Nephron (organoid): ENCODE data around the gene SSH2.
A peak's percentile ranks its signal among the peaks of the same experiment; 100 is the strongest.
"Not testable (repeated sequence)": the region's sequence is repeated elsewhere in the genome, so short reads cannot be mapped to it uniquely, and the experiment has no call there.

Source experiments
- H3K27ac Mint-ChIP-seq, 3 experiments: 2 replicates each; pipeline ENCODE4 v1.8.0; 2020; ENCODE audit warnings: mixed read lengths in 3 of 3, mild to moderate bottlenecking in 2 of 3, moderate library complexity in 1 of 3
- H3K27me3 Mint-ChIP-seq: 2 replicates; pipeline ENCODE4 v1.8.0; 2021; ENCODE audit warnings: low read depth, mild to moderate bottlenecking, moderate library complexity, mixed read lengths
- H3K36me3 Mint-ChIP-seq: 2 replicates; pipeline ENCODE4 v1.8.0; 2020; ENCODE audit warnings: low read depth, mixed read lengths
- H3K4me1 Mint-ChIP-seq: 2 replicates; pipeline ENCODE4 v1.8.0; 2020; ENCODE audit warnings: mixed read lengths
- H3K4me3 Mint-ChIP-seq, 3 experiments: 2 replicates each; pipeline ENCODE4 v1.8.0; 2020; ENCODE audit warnings: mild to moderate bottlenecking in 3 of 3, mixed read lengths in 3 of 3, moderate library complexity in 2 of 3
- H3K9me3 Mint-ChIP-seq: 2 replicates; pipeline ENCODE4 v1.8.0; 2020; ENCODE audit warnings: mixed read lengths
- CTCF ChIP-seq, 3 experiments: fragments of 200-600 bp; sonication (generic); IDR thresholded peaks; one replicate each; pipeline ENCODE4 v1.5.0; 2021; ENCODE audit warnings: antibody characterized with exemption in 3 of 3; ENCODE audit not compliant: unreplicated experiment in 3 of 3

The SSH2 gene

GRCh38 chr17:29891131-29891530 lies 38.9 kb downstream of the SSH2 start:
- no peaks in the 10 kb centered on the region for H3K4me1 Mint-ChIP-seq
- TF ChIP-seq CTCF (IDR thresholded peaks at IDR 0.05; ENCODE audit: unreplicated experiment in 3 of 3): no peak
- H3K9me3 Mint-ChIP-seq: peaks cover 3% of the 10 kb centered on the region
- H3K4me3 Mint-ChIP-seq: no peak overlapping the region
- H3K36me3 Mint-ChIP-seq: peaks cover 20% of the 10 kb centered on the region
- H3K27ac Mint-ChIP-seq: no peak overlapping the region
- H3K27me3 Mint-ChIP-seq: no peaks in the 10 kb centered on the region

GRCh38 chr17:29885031-29885640 lies 44.9 kb downstream of the SSH2 start:
- Mint-ChIP-seq H3K4me3 (no peak overlapping the region), H3K27ac (peak overlapping the region in 2 of 3 experiments; percentile 20 to 46), H3K9me3 (no peaks in the 10 kb centered on the region), H3K4me1 (peaks cover 39% of the 10 kb centered on the region), H3K36me3 (peaks cover 3% of the 10 kb centered on the region), H3K27me3 (no peaks in the 10 kb centered on the region)
- no peak for TF ChIP-seq CTCF (IDR thresholded peaks at IDR 0.05; ENCODE audit: unreplicated experiment in 3 of 3)

GRCh38 chr17:29883497-29883896 lies 46.5 kb downstream of the SSH2 start:
- H3K4me1 Mint-ChIP-seq: peaks cover 39% of the 10 kb centered on the region
- H3K4me3 Mint-ChIP-seq: no peak overlapping the region
- no peaks in the 10 kb centered on the region for H3K36me3 Mint-ChIP-seq
- H3K9me3 Mint-ChIP-seq: no peaks in the 10 kb centered on the region
- H3K27ac Mint-ChIP-seq: peak overlapping the region; percentile 46 to 72 (median 53)
- H3K27me3 Mint-ChIP-seq: no peaks in the 10 kb centered on the region
- TF ChIP-seq CTCF (IDR thresholded peaks at IDR 0.05; ENCODE audit: unreplicated experiment in 3 of 3): no peak

- H3K36me3 Mint-ChIP-seq: peaks cover 5% of the 10 kb centered on the region
- TF ChIP-seq CTCF (IDR thresholded peaks at IDR 0.05; ENCODE audit: unreplicated experiment in 3 of 3): no peak
Measured at GRCh38 chr17:29881256-29881655, 48.8 kb downstream of the SSH2 start.

GRCh38 chr17:29880031-29880430 lies 50.0 kb downstream of the SSH2 start:
- Mint-ChIP-seq H3K27me3 (no peaks in the 10 kb centered on the region), H3K4me3 (no peak overlapping the region), H3K4me1 (peaks cover 42% of the 10 kb centered on the region), H3K27ac (no peak overlapping the region), H3K36me3 (peaks cover 14% of the 10 kb centered on the region), H3K9me3 (peaks cover 5% of the 10 kb centered on the region)
- TF ChIP-seq CTCF (IDR thresholded peaks at IDR 0.05; ENCODE audit: unreplicated experiment in 3 of 3): no peak

More at GRCh38 chr17:29881256-29881655, 48.8 kb downstream of the SSH2 start:
- no peak overlapping the region for H3K4me3 Mint-ChIP-seq
- no peaks in the 10 kb centered on the region for H3K9me3 Mint-ChIP-seq
- peak overlapping the region in 2 of 3 experiments; percentile 13 to 21 for H3K27ac Mint-ChIP-seq
- no peaks in the 10 kb centered on the region for H3K27me3 Mint-ChIP-seq
- H3K4me1 Mint-ChIP-seq: peaks cover 39% of the 10 kb centered on the region

- no peak for TF ChIP-seq CTCF (IDR thresholded peaks at IDR 0.05; ENCODE audit: unreplicated experiment in 3 of 3)
- Mint-ChIP-seq H3K4me1 (peaks cover 23% of the 10 kb centered on the region), H3K36me3 (peaks cover 14% of the 10 kb centered on the region), H3K27ac (no peak overlapping the region), H3K9me3 (peaks cover 5% of the 10 kb centered on the region), H3K4me3 (no peak overlapping the region), H3K27me3 (no peaks in the 10 kb centered on the region)
Measured at GRCh38 chr17:29874931-29875596, 55.0 kb downstream of the SSH2 start.

GRCh38 chr17:29874358-29874757 lies 55.7 kb downstream of the SSH2 start:
- H3K9me3 Mint-ChIP-seq, H3K27ac Mint-ChIP-seq, H3K4me3 Mint-ChIP-seq, H3K27me3 Mint-ChIP-seq: not testable (repeated sequence)
- H3K4me1 Mint-ChIP-seq: peaks cover 30% of the 10 kb centered on the region
- peaks cover 14% of the 10 kb centered on the region for H3K36me3 Mint-ChIP-seq
